ENCODE results near the gene PMM2. TPM values are rescaled to one million over a fixed set of nuclear protein-coding genes. Genes with fewer than 3 reads are reported as not detected.

PMM2 gene
- total RNA-seq, 1 experiment from 2014 or later = 58.4 TPM

- no peaks in the 10 kb centered on the region for H3K36me3 ChIP-seq (ENCODE audit: control insufficient read depth, insufficient read depth, low read length)
- H3K4me3 ChIP-seq (ENCODE audit: low read depth in 2 of 2, low read length in 2 of 2) = no peak overlapping the region
- no peaks in the 10 kb centered on the region for H3K27me3 ChIP-seq (ENCODE audit: control insufficient read depth, insufficient read depth, low read length)
- TF ChIP-seq REST (IDR thresholded peaks at IDR 0.05; ENCODE audit: insufficient read depth in 1 of 2, low read depth in 2 of 2, low read length in 1 of 2) (no peak), CTCF (IDR thresholded peaks at IDR 0.05) (no peak), POLR2AphosphoS5 (IDR thresholded peaks at IDR 0.05; ENCODE audit: low read depth, low read length) (no peak), TCF7L2 (IDR thresholded peaks at IDR 0.05; ENCODE audit: low read depth, low read length) (no peak), SIN3A (IDR thresholded peaks at IDR 0.05; ENCODE audit: borderline replicate concordance, insufficient read depth, low read depth, low read length) (no peak)
- no TSS peak for BruUV-seq (replicated peaks)
- POLR2A ChIA-PET = interaction anchor here (0.6 to 0.9 kb wide), 2 partner anchors 9 to 102 kb away, joined by 3 to 4 read pairs; partner anchors contain the start of gene CARHSP1
- ATAC-seq (no peak), DNase-seq (ENCODE audit: low read depth, low spot score) (no peak)
- no peak overlapping the region for H3K27ac ChIP-seq (ENCODE audit: low read length)
- H3K4me1 ChIP-seq (ENCODE audit: control insufficient read depth, insufficient read depth, low read length) = no peaks in the 10 kb centered on the region
- CTCF ChIA-PET = interaction anchor here (0.6 to 1.0 kb wide), 3 partner anchors 60 to 192 kb away, joined by 3 read pairs; no protein-coding TSS in a partner anchor
- H3K9me3 ChIP-seq (ENCODE audit: control insufficient read depth, insufficient read depth, low read depth, low read length) = no peaks in the 10 kb centered on the region
- intact Hi-C loops (cut with micrococcal nuclease; ENCODE audit: unreplicated experiment) = no loop called here
- in situ Hi-C loops (cut with HindIII; ENCODE audit: low pct_unique_long_range_greater_than_20kb, low sequenced_read_pairs) = no loop called here
These were observed 80.4 kb downstream of the PMM2 start for GRCh38 chr16:8877894-8878522.

GRCh38 chr16:8878523-8878911 lies 80.9 kb downstream of the PMM2 start:
- no peak overlapping the region for H3K4me3 ChIP-seq (ENCODE audit: low read depth in 2 of 2, low read length in 2 of 2)
- no peaks in the 10 kb centered on the region for H3K9me3 ChIP-seq (ENCODE audit: control insufficient read depth, insufficient read depth, low read depth, low read length)
- intact Hi-C loops (cut with micrococcal nuclease; ENCODE audit: unreplicated experiment) (no loop called here), in situ Hi-C loops (cut with HindIII; ENCODE audit: low pct_unique_long_range_greater_than_20kb, low sequenced_read_pairs) (no loop called here)
- no TSS peak for BruUV-seq (replicated peaks)
- H3K27me3 ChIP-seq (ENCODE audit: control insufficient read depth, insufficient read depth, low read length) = no peaks in the 10 kb centered on the region
- DNase-seq (ENCODE audit: low read depth, low spot score) (no peak), ATAC-seq (no peak)
- no peak overlapping the region for H3K27ac ChIP-seq (ENCODE audit: low read length)
- no peaks in the 10 kb centered on the region for H3K36me3 ChIP-seq (ENCODE audit: control insufficient read depth, insufficient read depth, low read length)
- ChIA-PET CTCF (interaction anchor here (0.6 to 1.0 kb wide), 3 partner anchors 60 to 192 kb away, joined by 3 read pairs; no protein-coding TSS in a partner anchor), POLR2A (interaction anchor here (0.6 to 0.9 kb wide), 2 partner anchors 10 to 102 kb away, joined by 3 to 4 read pairs; partner anchors contain the start of gene CARHSP1)
- TF ChIP-seq SIN3A (IDR thresholded peaks at IDR 0.05; ENCODE audit: borderline replicate concordance, insufficient read depth, low read depth, low read length) (no peak), POLR2AphosphoS5 (IDR thresholded peaks at IDR 0.05; ENCODE audit: low read depth, low read length) (no peak)
- H3K4me1 ChIP-seq (ENCODE audit: control insufficient read depth, insufficient read depth, low read length) = no peaks in the 10 kb centered on the region
